Mesenchymal stem cell (in vitro differentiated cells and primary cell): ENCODE data around the gene AHDC1.
"Not testable (repeated sequence)": the region's sequence is repeated elsewhere in the genome, so short reads cannot be mapped to it uniquely, and the experiment has no call there.

Experiments used
- DNase-seq: peaks from one replicate; pipeline ENCODE4 v3.0.0-alpha.2; 2013
- H2AFZ ChIP-seq: one replicate; pipeline ENCODE4 v1.6.1; 2013; ENCODE audit warnings: low read depth, mild to moderate bottlenecking, control low read depth, inconsistent platforms, low read length, moderate library complexity
- H2AK5ac ChIP-seq: 2 replicates; pipeline ENCODE4 v1.6.1; 2013; ENCODE audit warnings: low read length, moderate library complexity, mild to moderate bottlenecking, inconsistent platforms; ENCODE audit not compliant: severe bottlenecking
- H2BK120ac ChIP-seq: one replicate; pipeline ENCODE4 v1.6.1; 2013; ENCODE audit warnings: low read depth, mild to moderate bottlenecking, inconsistent platforms, low read length, moderate library complexity
- H2BK12ac ChIP-seq, 2 experiments: one replicate each; pipeline ENCODE4 v1.6.1; 2013; ENCODE audit warnings: inconsistent platforms in 2 of 2, low read length in 2 of 2, mild to moderate bottlenecking in 2 of 2, moderate library complexity in 2 of 2, control low read depth in 1 of 2
- H2BK15ac ChIP-seq: one replicate; pipeline ENCODE4 v1.6.1; 2013; ENCODE audit warnings: mild to moderate bottlenecking, low read depth, inconsistent platforms; ENCODE audit not compliant: poor library complexity, severe bottlenecking
- H2BK5ac ChIP-seq: 2 replicates; pipeline ENCODE4 v1.6.1; 2013; ENCODE audit warnings: low read depth, mild to moderate bottlenecking, low read length, control low read depth, inconsistent platforms; ENCODE audit not compliant: poor library complexity, severe bottlenecking
- H3K14ac ChIP-seq, 2 experiments: one replicate each; pipeline ENCODE4 v1.6.1; 2013; ENCODE audit warnings: inconsistent platforms in 2 of 2, low read length in 2 of 2, control low read depth in 1 of 2, mild to moderate bottlenecking in 1 of 2, moderate library complexity in 1 of 2
- H3K18ac ChIP-seq, 2 experiments: one replicate each; pipeline ENCODE4 v1.6.1; 2013; ENCODE audit warnings: inconsistent platforms in 2 of 2, low read length in 2 of 2, control low read depth in 1 of 2, low read depth in 1 of 2, mild to moderate bottlenecking in 1 of 2
- H3K23ac ChIP-seq, 2 experiments: one replicate each; pipeline ENCODE4 v1.6.1; 2013; ENCODE audit warnings: inconsistent platforms in 2 of 2, low read length in 2 of 2, mild to moderate bottlenecking in 2 of 2, moderate library complexity in 2 of 2, control low read depth in 1 of 2
- H3K27ac ChIP-seq: 2 replicates; pipeline ENCODE4 v1.5.1; 2013; ENCODE audit warnings: mild to moderate bottlenecking, moderate library complexity, low read length, control low read depth, inconsistent platforms; ENCODE audit not compliant: poor library complexity, severe bottlenecking
- H3K27me3 ChIP-seq, 2 experiments: 2 replicates each; pipeline versions ENCODE4 v1.6.1 to v1.7.0; 2013; ENCODE audit warnings: low read length in 2 of 2, mild to moderate bottlenecking in 2 of 2, moderate library complexity in 2 of 2, control low read depth in 1 of 2, inconsistent platforms in 1 of 2; ENCODE audit not compliant: control insufficient read depth in 1 of 2, insufficient read depth in 1 of 2
- H3K36me3 ChIP-seq, 2 experiments: 2 replicates each; pipeline versions ENCODE4 v1.6.1 to v1.7.0; 2013; ENCODE audit warnings: low read length in 2 of 2, control low read depth in 1 of 2, inconsistent platforms in 1 of 2, low read depth in 1 of 2, mild to moderate bottlenecking in 1 of 2; ENCODE audit not compliant: insufficient read depth in 2 of 2, control insufficient read depth in 1 of 2
- H3K4ac ChIP-seq, 2 experiments: one replicate each; pipeline ENCODE4 v1.6.1; 2013; ENCODE audit warnings: inconsistent platforms in 2 of 2, low read length in 2 of 2, mild to moderate bottlenecking in 2 of 2, moderate library complexity in 2 of 2, control low read depth in 1 of 2, low read depth in 1 of 2
- H3K4me1 ChIP-seq: 2 replicates; pipeline ENCODE4 v1.6.1; 2013; ENCODE audit warnings: low read depth, low read length, control low read depth; ENCODE audit not compliant: control insufficient read depth, insufficient read depth
- H3K4me2 ChIP-seq: 2 replicates; pipeline ENCODE4 v1.6.1; 2013; ENCODE audit warnings: low read length, mild to moderate bottlenecking, inconsistent platforms; ENCODE audit not compliant: poor library complexity, severe bottlenecking
- H3K4me3 ChIP-seq, 2 experiments: 2 replicates each; pipeline versions ENCODE4 v1.5.1 to v1.7.0; 2013; ENCODE audit warnings: low read length in 2 of 2, mild to moderate bottlenecking in 2 of 2, control low read depth in 1 of 2, low read depth in 1 of 2; ENCODE audit not compliant: insufficient read depth in 1 of 2
- H3K79me1 ChIP-seq: replicated peaks from 2 replicates; pipeline ENCODE4 v1.6.1; 2013; ENCODE audit warnings: mild to moderate bottlenecking, control low read depth, low read length, inconsistent platforms; ENCODE audit not compliant: poor library complexity, severe bottlenecking
- H3K9ac ChIP-seq: 2 replicates; pipeline ENCODE4 v1.7.0; 2013; ENCODE audit warnings: mild to moderate bottlenecking, low read length, moderate library complexity
- H3K9me3 ChIP-seq: 2 replicates; pipeline ENCODE4 v1.7.0; 2013; ENCODE audit warnings: mild to moderate bottlenecking, low read length; ENCODE audit not compliant: control insufficient read depth
- H4K8ac ChIP-seq: one replicate; pipeline ENCODE4 v1.6.1; 2013; ENCODE audit warnings: inconsistent platforms, mild to moderate bottlenecking, low read length, moderate library complexity
- H4K91ac ChIP-seq: one replicate; pipeline ENCODE4 v1.6.1; 2013; ENCODE audit warnings: mild to moderate bottlenecking, low read length, inconsistent platforms
- WGBS: methylation state at CpG from one replicate; pipeline ENCODE4 v1.1.7; 2013; ENCODE audit warnings: mixed read lengths; 5-methylcytosine and 5-hydroxymethylcytosine counted together

AHDC1 gene

GRCh38 chr1:27554759-27555699 lies 48.9 kb downstream of the AHDC1 start:
- H3K36me3 ChIP-seq, result peaks cover 38 to 68% of the 10 kb centered on the region in 2 experiments
- peaks cover 41% of the 10 kb centered on the region for H3K79me1 ChIP-seq
- peak overlapping the region; percentile 93 for H4K91ac ChIP-seq
- H2AK5ac ChIP-seq, result peak overlapping the region; percentile 37
- peak overlapping the region in 1 of 2 experiments; percentile 14 for H3K14ac ChIP-seq
- no peak overlapping the region for H3K4me3 ChIP-seq
- WGBS, result 41% methylated on average over 7 of the region's 8 CpGs
- H3K27me3 ChIP-seq, result no peaks in the 10 kb centered on the region
- H3K4me1 ChIP-seq, result peaks cover 36% of the 10 kb centered on the region
- DNase-seq, result peak; percentile 58
- H3K23ac ChIP-seq, result no peak overlapping the region
- no peak overlapping the region for H3K4me2 ChIP-seq
- H2BK15ac ChIP-seq, result no peak overlapping the region
- H3K9ac ChIP-seq, result peak overlapping the region; percentile 71
- peak overlapping the region; percentile 41 for H3K27ac ChIP-seq
- no peaks in the 10 kb centered on the region for H3K9me3 ChIP-seq
- peak overlapping the region; percentile 9 for H2BK5ac ChIP-seq
- peak overlapping the region; percentile 75 to 76 for H2BK12ac ChIP-seq
- peak overlapping the region; percentile 88 for H2BK120ac ChIP-seq
- H3K18ac ChIP-seq, result peak overlapping the region; percentile 90 to 96
- no peak overlapping the region for H2AFZ ChIP-seq
- H3K4ac ChIP-seq, result peak overlapping the region in 1 of 2 experiments; percentile 98
- peak overlapping the region; percentile 73 for H4K8ac ChIP-seq

- H2AFZ ChIP-seq, result no peak overlapping the region
These were observed 49.7 kb downstream of the AHDC1 start for GRCh38 chr1:27554293-27554692.

GRCh38 chr1:27553823-27554222 lies 50.1 kb downstream of the AHDC1 start:
- DNase-seq, H4K8ac ChIP-seq, H3K27ac ChIP-seq, H2AK5ac ChIP-seq, H3K4me3 ChIP-seq, H2BK5ac ChIP-seq, H3K9me3 ChIP-seq, H3K18ac ChIP-seq, H3K4ac ChIP-seq, H4K91ac ChIP-seq, H2BK120ac ChIP-seq, H3K27me3 ChIP-seq, H3K23ac ChIP-seq, H3K4me2 ChIP-seq, H2BK15ac ChIP-seq, H2AFZ ChIP-seq, H3K14ac ChIP-seq: not testable (repeated sequence)
- Histone ChIP-seq H2BK12ac (peak overlapping the region in 1 of 2 experiments; percentile 37), H3K4me1 (peaks cover 32% of the 10 kb centered on the region), H3K36me3 (peaks cover 48 to 77% of the 10 kb centered on the region in 2 experiments), H3K9ac (peak overlapping the region; percentile 71), H3K79me1 (peaks cover 39% of the 10 kb centered on the region)
- 97% methylated on average over 7 of the region's 7 CpGs for WGBS

More at GRCh38 chr1:27554293-27554692, 49.7 kb downstream of the AHDC1 start:
- Histone ChIP-seq H3K4me3 (no peak overlapping the region), H2BK120ac (peak overlapping the region; percentile 40), H3K9ac (peak overlapping the region; percentile 71), H3K79me1 (peaks cover 39% of the 10 kb centered on the region), H2BK15ac (no peak overlapping the region), H3K36me3 (peaks cover 43 to 72% of the 10 kb centered on the region in 2 experiments), H4K91ac (peak overlapping the region; percentile 71), H2BK12ac (peak overlapping the region; percentile 75 to 76), H3K27me3 (no peaks in the 10 kb centered on the region), H2AK5ac (no peak overlapping the region), H3K14ac (no peak overlapping the region), H3K27ac (no peak overlapping the region), H4K8ac (peak overlapping the region; percentile 73), H3K9me3 (no peaks in the 10 kb centered on the region), H2BK5ac (no peak overlapping the region), H3K4me2 (no peak overlapping the region), H3K4ac (peak overlapping the region in 1 of 2 experiments; percentile 71), H3K23ac (no peak overlapping the region), H3K4me1 (peaks cover 32% of the 10 kb centered on the region), H3K18ac (peak overlapping the region; percentile 1 to 88)
- peak; percentile 61 for DNase-seq
- 65% methylated on average over 4 of the region's 4 CpGs for WGBS

- H3K4me1 ChIP-seq, result peaks cover 25% of the 10 kb centered on the region
- no peak overlapping the region for H2AK5ac ChIP-seq
- H3K18ac ChIP-seq, result no peak overlapping the region
- no peak overlapping the region for H3K14ac ChIP-seq
- no peak overlapping the region for H3K23ac ChIP-seq
- no peak overlapping the region for H3K27ac ChIP-seq
- no peak overlapping the region for H2BK12ac ChIP-seq
- H4K8ac ChIP-seq, result no peak overlapping the region
- peaks cover 48 to 77% of the 10 kb centered on the region in 2 experiments for H3K36me3 ChIP-seq
- H2AFZ ChIP-seq, result no peak overlapping the region
- peaks cover 36% of the 10 kb centered on the region for H3K79me1 ChIP-seq
- no peak overlapping the region for H3K4me2 ChIP-seq
- H2BK5ac ChIP-seq, result no peak overlapping the region
- no peaks in the 10 kb centered on the region for H3K9me3 ChIP-seq
- no peak overlapping the region for H3K9ac ChIP-seq
- no peak for DNase-seq
- H3K4me3 ChIP-seq, result no peak overlapping the region
- no peaks in the 10 kb centered on the region for H3K27me3 ChIP-seq
- WGBS, result 95% methylated on average over 15 of the region's 16 CpGs
- no peak overlapping the region for H3K4ac ChIP-seq
- H2BK120ac ChIP-seq, result no peak overlapping the region
- no peak overlapping the region for H2BK15ac ChIP-seq
- no peak overlapping the region for H4K91ac ChIP-seq
These were observed 51.0 kb downstream of the AHDC1 start for GRCh38 chr1:27552911-27553420.
